H1 (cell line): ENCODE data around the gene OTUD3. TPM values are rescaled to one million over a fixed set of nuclear protein-coding genes. Genes with fewer than 3 reads are reported as not detected.

Source experiments
- CTCF ChIA-PET: fragments of 300-600 bp; sonication (Branson Sonifier 250); formaldehyde crosslinking; loops from one replicate; lab custom pipeline; 2021; ENCODE audit not compliant: partially characterized antibody; lab: Charles Lee
- POLR2A ChIA-PET: fragments of 300-600 bp; sonication (Branson Sonifier 250); formaldehyde crosslinking; loops from one replicate; lab custom pipeline; 2021; ENCODE audit warnings: inconsistent platforms; ENCODE audit not compliant: partially characterized antibody; lab: Charles Lee
- DNase-seq, 2 experiments: peaks; one replicate each; pipeline versions ENCODE4 v3.0.0 to v3.0.0-alpha.2; 2010 to 2022; ENCODE audit warnings: low spot score in 2 of 2, low read depth in 1 of 2, mixed read lengths in 1 of 2
- FAIRE-seq: peaks from 2 replicates; lab custom pipeline; 2011; peaks lifted over from hg19 to GRCh38; lab: Jason Lieb, UNC
- H2AFZ ChIP-seq: 2 replicates; pipeline ENCODE4 v1.8.1; 2012; ENCODE audit warnings: low read length, inconsistent platforms
- H2AK5ac ChIP-seq: 2 replicates; pipeline ENCODE4 v1.6.1; 2013; ENCODE audit warnings: low read depth, low read length
- H2BK120ac ChIP-seq: replicated peaks from 2 replicates; pipeline ENCODE3; 2013; ENCODE audit warnings: low read depth, low read length, inconsistent platforms
- H2BK12ac ChIP-seq: 2 replicates; pipeline ENCODE4 v1.6.1; 2013; ENCODE audit warnings: low read depth, low read length
- H2BK15ac ChIP-seq: 2 replicates; pipeline ENCODE4 v1.6.1; 2013; ENCODE audit warnings: low read length
- H2BK20ac ChIP-seq: 2 replicates; pipeline ENCODE4 v1.6.1; 2013; ENCODE audit warnings: low read length
- H2BK5ac ChIP-seq: 2 replicates; pipeline ENCODE4 v1.6.1; 2013; ENCODE audit warnings: low read depth, low read length
- H3K14ac ChIP-seq: 2 replicates; pipeline ENCODE4 v1.6.1; 2013; ENCODE audit warnings: inconsistent platforms; ENCODE audit not compliant: insufficient read length
- H3K18ac ChIP-seq: 2 replicates; pipeline ENCODE4 v1.6.1; 2013; ENCODE audit warnings: low read length; ENCODE audit errors: extremely low read depth
- H3K23ac ChIP-seq: 2 replicates; pipeline ENCODE4 v1.6.1; 2013; ENCODE audit warnings: inconsistent platforms; ENCODE audit not compliant: insufficient read length
- H3K23me2 ChIP-seq: 2 replicates; pipeline ENCODE4 v1.6.1; 2013; ENCODE audit warnings: low read depth, low read length
- H3K27ac ChIP-seq: 2 replicates; pipeline ENCODE4 v1.6.1; 2011; ENCODE audit warnings: low read depth, low read length, inconsistent platforms
- H3K27me3 ChIP-seq, 4 experiments: replicated peaks in 1 of 4; 1 replicate in 1 of 4; 2 replicates in 3 of 4; pipeline versions ENCODE4 v1.6.1 to v1.8.1; 2011 to 2013; ENCODE audit warnings: low read length in 3 of 4, mild to moderate bottlenecking in 3 of 4, inconsistent platforms in 2 of 4, mixed read lengths in 2 of 4, moderate library complexity in 1 of 4; ENCODE audit not compliant: control insufficient read depth in 3 of 4, insufficient read depth in 3 of 4; ENCODE audit errors: extremely low read depth in 1 of 4
- H3K36me3 ChIP-seq, 4 experiments: 2 replicates each; pipeline versions ENCODE4 v1.6.1 to v1.8.1; 2011 to 2013; ENCODE audit warnings: mild to moderate bottlenecking in 4 of 4, low read length in 3 of 4, moderate library complexity in 2 of 4, control low read depth in 1 of 4, inconsistent platforms in 1 of 4; ENCODE audit not compliant: insufficient read depth in 4 of 4, control insufficient read depth in 2 of 4
- H3K4ac ChIP-seq: replicated peaks from 2 replicates; pipeline ENCODE3; 2013; ENCODE audit warnings: low read length, low read depth, mixed read lengths, inconsistent platforms; ENCODE audit not compliant: insufficient read length
- H3K4me1 ChIP-seq, 4 experiments: replicated peaks in 1 of 4; 1 replicate in 1 of 4; 2 replicates in 3 of 4; pipeline versions ENCODE4 v1.6.1 to v1.8.1; 2011 to 2013; ENCODE audit warnings: low read length in 3 of 4, inconsistent platforms in 2 of 4, mixed read lengths in 1 of 4; ENCODE audit not compliant: insufficient read depth in 4 of 4, control insufficient read depth in 3 of 4
- H3K4me2 ChIP-seq, 2 experiments: 2 replicates each; pipeline versions ENCODE4 v1.6.1 to v1.8.1; 2011 to 2013; ENCODE audit warnings: low read depth in 2 of 2, low read length in 2 of 2, control low read depth in 1 of 2, inconsistent platforms in 1 of 2, mild to moderate bottlenecking in 1 of 2; ENCODE audit not compliant: insufficient read depth in 1 of 2
- H3K4me3 ChIP-seq, 4 experiments: fragments of 200-600, 300-600 bp in 1 of 4; sonication (generic), shearing (Covaris generic), sonication (Bioruptor Twin) in 1 of 4; 2 replicates each; pipeline versions ENCODE4 v1.5.1 to v1.8.1; 2011 to 2016; ENCODE audit warnings: low read length in 4 of 4, low read depth in 3 of 4, control low read depth in 2 of 4, inconsistent platforms in 2 of 4, mild to moderate bottlenecking in 2 of 4, mixed read lengths in 1 of 4, moderate library complexity in 1 of 4; ENCODE audit not compliant: insufficient read depth in 2 of 4; ENCODE audit errors: extremely low read depth in 1 of 4
- H3K56ac ChIP-seq: replicated peaks from 2 replicates; pipeline ENCODE3; 2013; ENCODE audit warnings: low read depth, mild to moderate bottlenecking, mixed read lengths, low read length, inconsistent platforms; ENCODE audit not compliant: insufficient read length
- H3K79me1 ChIP-seq: 2 replicates; pipeline ENCODE4 v1.6.1; 2013; ENCODE audit warnings: low read depth, low read length, control low read depth
- H3K79me2 ChIP-seq, 2 experiments: 2 replicates each; pipeline versions ENCODE4 v1.6.1 to v1.8.1; 2012 to 2013; ENCODE audit warnings: low read length in 2 of 2, mild to moderate bottlenecking in 2 of 2, inconsistent platforms in 1 of 2; ENCODE audit not compliant: insufficient read depth in 2 of 2, control insufficient read depth in 1 of 2
- H3K9ac ChIP-seq, 4 experiments: replicated peaks in 1 of 4; 1 replicate in 1 of 4; 2 replicates in 3 of 4; pipeline versions ENCODE4 v1.6.1 to v1.8.1; 2011 to 2013; ENCODE audit warnings: low read depth in 3 of 4, low read length in 3 of 4, control low read depth in 2 of 4, mild to moderate bottlenecking in 2 of 4, moderate library complexity in 2 of 4, inconsistent platforms in 1 of 4; ENCODE audit errors: extremely low read depth in 1 of 4
- H3K9me3 ChIP-seq, 2 experiments: 2 replicates each; pipeline versions ENCODE4 v1.6.1 to v1.8.1; 2012 to 2013; ENCODE audit warnings: mild to moderate bottlenecking in 2 of 2, moderate library complexity in 2 of 2, control low read depth in 1 of 2, inconsistent platforms in 1 of 2, low read depth in 1 of 2, low read length in 1 of 2, mixed read lengths in 1 of 2; ENCODE audit not compliant: insufficient read depth in 2 of 2
- H4K20me1 ChIP-seq, 2 experiments: replicated peaks in 1 of 2; 2 replicates each; pipeline versions ENCODE3 to v1.8.1; 2011 to 2013; ENCODE audit warnings: inconsistent platforms in 2 of 2, low read length in 2 of 2, mild to moderate bottlenecking in 1 of 2; ENCODE audit not compliant: insufficient read depth in 2 of 2, control insufficient read depth in 1 of 2
- H4K5ac ChIP-seq: 2 replicates; pipeline ENCODE4 v1.6.1; 2013; ENCODE audit warnings: low read length, low read depth, mixed read lengths, inconsistent platforms; ENCODE audit not compliant: insufficient read length
- H4K8ac ChIP-seq: 2 replicates; pipeline ENCODE4 v1.8.0; 2013; ENCODE audit warnings: mild to moderate bottlenecking, moderate library complexity, low read length, inconsistent platforms; ENCODE audit not compliant: insufficient read depth; ENCODE audit errors: extremely low read depth
- H4K91ac ChIP-seq: replicated peaks from 2 replicates; pipeline ENCODE3; 2013; ENCODE audit warnings: low read length, mixed read lengths, inconsistent platforms; ENCODE audit not compliant: insufficient read length
- CEBPB ChIP-seq: IDR thresholded peaks from 2 replicates; pipeline ENCODE4 v1.6.1; 2012; ENCODE audit warnings: low read depth, low read length
- HDAC6 ChIP-seq: IDR thresholded peaks from one replicate; pipeline ENCODE4 v1.7.1; 2012; ENCODE audit warnings: low read depth, mild to moderate bottlenecking, inconsistent platforms, low read length, moderate library complexity
- JUN ChIP-seq: IDR thresholded peaks from 2 replicates; pipeline ENCODE4 v1.6.1; 2011; ENCODE audit warnings: low read depth, mild to moderate bottlenecking, improper control_type of control experiment, low read length
- PHF8 ChIP-seq: fragments of 200-600 bp; sonication (generic); conservative IDR thresholded peaks from 2 replicates; pipeline ENCODE4 v1.7.1; 2012; ENCODE audit warnings: low read depth, mild to moderate bottlenecking, inconsistent platforms, low read length, moderate library complexity
- WGBS, 2 experiments: shearing (Covaris generic) in 1 of 2; methylation state at CpG; one replicate each; pipeline versions ENCODE4 v1.1.6 to v1.1.7; 2013 to 2015; ENCODE audit warnings: low lambda C conversion rate in 2 of 2, mixed read lengths in 2 of 2, inconsistent platforms in 1 of 2, low coverage in 1 of 2, missing lambda C conversion rate in 1 of 2; ENCODE audit not compliant: insufficient replicate concordance in 2 of 2, insufficient coverage in 1 of 2, insufficient read length in 1 of 2; ENCODE audit errors: extremely low coverage in 1 of 2, missing lambda C conversion rate in 1 of 2; 5-methylcytosine and 5-hydroxymethylcytosine counted together
- polyA plus RNA-seq, 7 experiments: library from polyadenylated mRNA; depleted of rRNA in 3 of 7; stranded (reverse) in 5 of 7; unstranded in 2 of 7; fragments of >200 nt in 5 of 7; fragments of 200-250 nt in 2 of 7; gene quantifications; 1 replicate in 5 of 7; 2 replicates in 1 of 7; 4 replicates in 1 of 7; pipeline versions ENCODE4 v1.2.1 to v1.2.3, GENCODE V29; 2011 to 2013; ENCODE audit warnings: missing spikeins in 2 of 7, mixed read lengths in 2 of 7
- total RNA-seq: library from RNA; stranded (reverse); fragmentation: NEBNext Ultra II Directional; extraction: Animal tissue kit (Norgen Biotek cat#: 25700); gene quantifications from 2 replicates; pipeline ENCODE4 v1.2.1, GENCODE V29; 2021
- TF ChIP-seq, protein P1 (sequence below): IDR thresholded peaks from 2 replicates; pipeline ENCODE4 v1.6.1; 2011; ENCODE audit warnings: low read length, improper control_type of control experiment

OTUD3 gene
- total and polyA plus RNA-seq, 2 of the 8 experiments (the other 6 are each of a cell fraction or from before 2014, with no cell fraction given), result 6.3 to 11.9 TPM

DNA sequence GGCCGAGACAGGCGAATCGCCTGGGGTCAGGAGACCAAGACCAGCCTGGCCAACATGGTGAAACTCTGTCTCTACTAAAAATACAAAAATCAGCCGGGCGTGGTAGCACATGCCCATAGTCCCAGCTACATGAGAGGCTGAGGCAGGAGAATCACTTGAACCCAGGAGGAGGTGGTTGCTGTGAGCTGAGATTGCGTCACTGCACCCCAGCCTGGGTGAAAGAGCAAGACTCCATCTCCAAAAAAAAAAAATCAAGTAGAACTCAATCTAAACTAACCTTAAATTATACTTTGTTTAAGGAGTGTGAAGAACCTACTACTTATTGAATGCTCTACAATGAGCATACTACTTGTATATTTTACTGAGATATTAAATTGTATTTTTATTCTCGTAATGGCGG lies 36.6 kb upstream of the OTUD3 start:
- ChIA-PET POLR2A (interaction anchor here (0.6 kb wide), 1 partner anchor 52 kb away, joined by 4 read pairs; no protein-coding TSS in a partner anchor), CTCF (interaction anchor here (0.7 to 1.3 kb wide), 2 partner anchors 14 to 62 kb away, joined by 3 read pairs; no protein-coding TSS in a partner anchor)
- Histone ChIP-seq H2BK5ac (no peak overlapping the region), H3K9me3 (no peaks in the 10 kb centered on the region), H3K56ac (no peak overlapping the region), H2BK15ac (no peak overlapping the region), H2BK20ac (no peak overlapping the region), H3K4ac (no peak overlapping the region), H3K14ac (no peak overlapping the region), H2AK5ac (no peak overlapping the region), H3K23ac (no peak overlapping the region), H3K27me3 (peaks cover 0 to 2% (median 0%) of the 10 kb centered on the region in 4 experiments; a peak in 1 of 7 replicates), H3K4me3 (no peak overlapping the region), H2AFZ (peak overlapping the region; percentile 83; the same call in 1 of the 2 replicates), H4K91ac (no peak overlapping the region), H3K9ac (no peak overlapping the region), H3K36me3 (no peaks in the 10 kb centered on the region), H3K79me1 (no peaks in the 10 kb centered on the region), H4K20me1 (no peaks in the 10 kb centered on the region), H3K27ac (no peak overlapping the region), H3K18ac (no peak overlapping the region), H2BK12ac (no peak overlapping the region), H3K23me2 (no peaks in the 10 kb centered on the region), H4K5ac (no peak overlapping the region), H4K8ac (no peak overlapping the region), H3K4me2 (no peak overlapping the region), H3K4me1 (no peaks in the 10 kb centered on the region; a peak in 1 of 7 replicates), H2BK120ac (no peak overlapping the region), H3K79me2 (no peaks in the 10 kb centered on the region)
- 91% methylated on average over 8 of the region's 8 CpGs; no CpG with 5 or more reads in 1 of the 2 experiments for WGBS, 2 experiments
- TF ChIP-seq CEBPB (peak; percentile 17; the same call in 1 of the 2 replicates), JUN (no peak), PHF8 (no peak), HDAC6 (no peak)
- TF ChIP-seq, protein P1, sequence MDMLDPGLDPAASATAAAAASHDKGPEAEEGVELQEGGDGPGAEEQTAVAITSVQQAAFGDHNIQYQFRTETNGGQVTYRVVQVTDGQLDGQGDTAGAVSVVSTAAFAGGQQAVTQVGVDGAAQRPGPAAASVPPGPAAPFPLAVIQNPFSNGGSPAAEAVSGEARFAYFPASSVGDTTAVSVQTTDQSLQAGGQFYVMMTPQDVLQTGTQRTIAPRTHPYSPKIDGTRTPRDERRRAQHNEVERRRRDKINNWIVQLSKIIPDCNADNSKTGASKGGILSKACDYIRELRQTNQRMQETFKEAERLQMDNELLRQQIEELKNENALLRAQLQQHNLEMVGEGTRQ, result no peak
- FAIRE-seq, result no peak
- no peak for DNase-seq
